Duodenal mucosa (tissue), 2 donors: ENCODE results near the gene CD19.
"Not testable (repeated sequence)": the region's sequence is repeated elsewhere in the genome, so short reads cannot be mapped to it uniquely, and the experiment has no call there.

Experiments used
- H3K27ac ChIP-seq: one replicate; pipeline ENCODE4 v1.7.0; 2013; ENCODE audit warnings: low read depth, low read length
- H3K27me3 ChIP-seq, 2 donors: one replicate each; pipeline ENCODE4 v1.7.0; 2013; ENCODE audit warnings: low read length in 2 of 2, control low read depth in 1 of 2; ENCODE audit not compliant: insufficient read depth in 2 of 2, control insufficient read depth in 1 of 2
- H3K36me3 ChIP-seq, 2 donors: one replicate each; pipeline ENCODE4 v1.7.0; 2013; ENCODE audit warnings: low read length in 2 of 2, control low read depth in 1 of 2; ENCODE audit not compliant: insufficient read depth in 2 of 2, control insufficient read depth in 1 of 2
- H3K4me1 ChIP-seq, 2 donors: one replicate each; pipeline ENCODE4 v1.7.0; 2013; ENCODE audit warnings: low read length in 2 of 2, control low read depth in 1 of 2; ENCODE audit not compliant: insufficient read depth in 2 of 2, control insufficient read depth in 1 of 2
- H3K4me3 ChIP-seq, 2 donors: one replicate each; pipeline ENCODE4 v1.7.0; 2013; ENCODE audit warnings: low read length in 2 of 2, low read depth in 1 of 2
- H3K9ac ChIP-seq, 2 donors: one replicate each; pipeline ENCODE4 v1.7.0; 2013; ENCODE audit warnings: low read length in 2 of 2, low read depth in 1 of 2
- H3K9me3 ChIP-seq, 2 donors: one replicate each; pipeline ENCODE4 v1.7.0; 2013; ENCODE audit warnings: low read length in 2 of 2, control low read depth in 1 of 2; ENCODE audit not compliant: control insufficient read depth in 1 of 2

CD19 gene

DNA sequence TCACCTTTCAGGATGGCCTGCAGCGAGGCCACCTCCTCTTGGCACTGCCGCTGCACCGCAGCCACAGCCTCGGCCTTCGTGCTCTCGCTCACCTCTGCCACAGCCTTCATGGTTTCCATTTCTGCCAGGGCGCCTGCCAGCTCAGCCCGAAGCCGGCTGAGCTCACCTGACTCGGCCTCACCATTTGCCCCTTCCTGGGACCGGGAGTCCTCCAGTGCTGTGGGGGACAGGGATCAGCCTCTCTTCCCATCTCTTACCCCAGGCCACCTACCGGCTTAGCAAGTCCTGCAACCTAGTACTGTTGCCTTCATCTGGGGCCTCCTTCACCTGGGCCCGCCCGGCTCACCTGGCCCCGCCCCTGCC is 7.4 kb upstream of the CD19 start:
- peak overlapping the region; percentile 68 for H3K27ac ChIP-seq

DNA sequence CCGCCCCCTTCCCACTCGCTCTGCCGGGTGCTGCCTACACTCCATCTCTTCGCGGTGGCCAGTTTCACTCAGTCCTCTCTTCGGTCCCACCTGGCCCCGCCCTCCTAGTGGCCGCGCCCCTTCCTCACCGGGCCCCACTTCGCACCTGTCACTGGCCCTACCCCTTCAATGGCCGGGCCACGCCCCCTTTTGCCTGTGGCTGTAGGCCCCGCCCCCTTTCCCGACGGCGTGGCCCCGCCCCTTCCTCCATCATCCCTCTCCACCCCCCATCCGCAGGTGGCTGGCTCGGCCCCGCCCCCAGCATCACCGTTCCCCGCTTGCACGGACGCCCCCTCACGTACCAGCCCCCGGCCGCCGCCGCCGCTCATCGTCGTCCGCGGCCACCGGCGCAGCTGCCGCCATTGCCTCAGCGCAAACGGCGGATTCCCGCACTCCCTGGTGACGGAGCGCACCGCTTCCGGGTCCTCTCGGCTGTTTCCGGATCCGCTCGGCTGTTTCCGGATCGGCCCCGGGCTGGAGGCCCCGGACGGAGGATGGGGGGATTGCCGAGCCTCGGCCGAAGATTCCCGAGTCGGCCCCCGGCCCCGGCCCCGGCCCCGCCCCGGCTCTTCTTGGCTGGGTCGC is 6.9 kb upstream of the CD19 start, which contains the start of gene RABEP2:
Gene RABEP2, minus strand, starts transcription at position 477 of the 624 bp plus-strand sequence. Its CDS starts 75 bp downstream, at position 402.
- H3K27ac ChIP-seq = peak within 1 kb of the TSS; percentile 99
- peak within 1 kb of the TSS; percentile 79 to 89 for H3K9ac ChIP-seq
- H3K4me1 ChIP-seq = peaks cover 15 to 16% of the 10 kb centered on the region in 2 donors
- H3K4me3 ChIP-seq = peak within 1 kb of the TSS; percentile 76 to 87
- H3K9me3 ChIP-seq = no peaks in the 10 kb centered on the region
- peaks cover under 1 to 4% of the 10 kb centered on the region in 2 donors for H3K36me3 ChIP-seq
- H3K27me3 ChIP-seq = no peaks in the 10 kb centered on the region

More for the DNA sequence above, 7.4 kb upstream of the CD19 start:
- Histone ChIP-seq H3K4me1 (peaks cover 15 to 16% of the 10 kb centered on the region in 2 donors), H3K4me3 (peak overlapping the region; percentile 76 to 87), H3K27me3 (no peaks in the 10 kb centered on the region), H3K9me3 (no peaks in the 10 kb centered on the region), H3K9ac (peak overlapping the region; percentile 74 to 79), H3K36me3 (peaks cover 5 to 9% of the 10 kb centered on the region in 2 donors)

DNA sequence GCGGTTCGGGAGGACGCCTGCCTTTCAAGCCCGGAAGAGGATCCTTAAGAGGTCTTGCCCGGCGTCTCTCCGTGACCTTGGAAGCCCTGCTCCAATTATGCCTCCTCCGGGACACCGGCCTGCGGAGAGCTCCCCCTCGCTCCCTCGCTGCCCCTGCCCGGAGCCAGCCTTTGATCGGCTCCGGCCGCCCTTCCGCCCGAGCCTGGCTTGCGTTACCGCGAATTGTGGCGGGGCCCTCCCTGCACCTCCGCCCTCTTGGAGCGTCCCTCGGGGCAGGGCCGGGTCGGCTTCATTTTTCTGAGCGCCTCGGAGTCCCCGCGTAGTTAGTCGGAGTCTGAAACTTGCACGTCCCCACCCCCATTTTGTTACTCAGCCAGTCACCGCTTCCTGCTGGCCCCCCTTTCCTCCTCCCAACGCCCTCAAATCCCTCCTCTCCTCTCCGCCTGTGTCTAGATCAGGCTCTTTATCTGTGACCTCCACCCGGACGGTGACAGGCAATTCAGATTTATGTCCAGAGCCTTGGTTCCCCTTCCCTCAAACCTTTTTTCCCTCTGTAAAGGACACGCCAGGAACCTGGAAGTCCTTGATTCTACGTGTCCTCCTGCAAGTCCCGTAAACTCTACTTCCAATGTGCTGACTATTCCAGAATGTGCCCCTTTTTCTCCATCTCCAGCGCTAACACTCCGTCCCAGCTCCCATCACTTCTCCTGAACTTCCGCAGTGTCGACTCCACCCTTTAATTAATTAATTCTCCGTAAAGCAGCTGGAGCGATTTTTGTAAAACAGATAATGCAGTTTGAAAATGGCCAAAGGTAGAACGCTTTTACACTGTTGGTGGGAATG is 6.2 kb upstream of the CD19 start:
- peak overlapping the region; percentile 99 for H3K27ac ChIP-seq
- no peaks in the 10 kb centered on the region for H3K9me3 ChIP-seq
- H3K4me1 ChIP-seq = peaks cover 15 to 16% of the 10 kb centered on the region in 2 donors
- no peaks in the 10 kb centered on the region for H3K27me3 ChIP-seq
- peaks cover 0 to 3% of the 10 kb centered on the region in 2 donors for H3K36me3 ChIP-seq
- peak overlapping the region; percentile 79 to 89 for H3K9ac ChIP-seq
- peak overlapping the region; percentile 76 to 87 for H3K4me3 ChIP-seq

DNA sequence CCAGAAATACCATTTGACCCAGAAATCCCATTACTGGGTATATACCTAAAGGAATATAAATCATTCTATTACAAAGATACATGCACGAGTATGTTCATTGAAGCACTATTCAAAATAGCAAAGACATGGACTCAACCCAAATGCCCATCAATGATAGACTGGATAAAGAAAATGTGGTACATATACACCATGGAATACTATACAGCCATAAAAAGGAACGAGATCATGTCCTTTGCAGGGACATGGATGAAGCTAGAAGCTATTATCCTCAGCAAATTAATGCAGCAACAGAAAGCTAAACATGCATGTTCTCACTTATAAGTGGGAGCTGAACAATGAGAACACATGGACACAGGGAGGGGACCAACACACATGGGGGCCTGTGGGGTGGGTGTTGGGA is 5.5 kb upstream of the CD19 start:
- not testable (repeated sequence) for H3K27me3 ChIP-seq, H3K27ac ChIP-seq, H3K36me3 ChIP-seq, H3K9me3 ChIP-seq
- peaks cover 15 to 16% of the 10 kb centered on the region in 2 donors for H3K4me1 ChIP-seq
- H3K4me3 ChIP-seq = peak overlapping the region; percentile 76 to 87
- H3K9ac ChIP-seq = peak overlapping the region in 1 of 2 donors; percentile 79

DNA sequence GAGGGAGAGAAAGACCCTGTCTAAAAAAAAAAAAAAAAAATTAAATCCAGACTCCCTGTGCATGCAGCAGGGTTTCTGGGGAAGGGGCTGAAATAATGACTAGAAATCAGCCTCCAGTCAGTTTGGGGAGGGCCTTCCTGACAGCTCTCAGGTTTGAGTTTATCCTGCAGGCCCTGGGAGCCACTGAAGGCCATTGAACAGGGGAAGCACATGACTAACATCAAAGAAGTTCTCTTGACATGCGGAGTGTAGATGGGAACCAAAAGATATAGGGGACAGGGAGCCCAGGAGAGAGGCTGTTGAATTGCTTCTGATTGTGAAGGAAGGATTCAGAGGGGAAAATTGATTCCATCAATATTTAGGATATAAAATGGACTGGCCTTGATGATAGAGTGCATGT is 4.0 kb upstream of the CD19 start:
- no peaks in the 10 kb centered on the region for H3K36me3 ChIP-seq
- H3K4me1 ChIP-seq = peaks cover 12 to 16% of the 10 kb centered on the region in 2 donors
- H3K27me3 ChIP-seq = no peaks in the 10 kb centered on the region
- no peak overlapping the region for H3K27ac ChIP-seq
- no peak overlapping the region for H3K4me3 ChIP-seq
- no peak overlapping the region for H3K9ac ChIP-seq
- no peaks in the 10 kb centered on the region for H3K9me3 ChIP-seq

DNA sequence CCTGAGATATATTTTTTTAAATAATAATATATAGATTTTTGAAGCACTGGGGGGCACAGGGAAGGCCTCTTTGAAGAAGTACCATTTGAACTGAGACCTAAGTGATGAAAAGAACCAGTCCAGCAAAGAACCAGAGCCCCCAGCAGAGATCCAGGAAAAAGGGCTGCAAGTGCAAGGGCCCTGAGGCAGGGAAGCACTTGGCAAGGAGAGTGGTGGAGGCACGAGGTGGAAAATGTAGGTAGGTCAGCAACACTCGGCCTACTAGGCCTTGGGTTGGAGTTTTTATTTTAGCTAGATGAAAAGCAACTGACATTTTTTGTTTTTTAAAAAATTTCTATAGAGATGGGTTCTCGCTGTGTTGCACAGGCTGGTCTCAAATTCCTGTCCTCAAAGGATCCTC is 1.6 kb upstream of the CD19 start:
- no peaks in the 10 kb centered on the region for H3K9me3 ChIP-seq
- no peak overlapping the region for H3K9ac ChIP-seq
- H3K36me3 ChIP-seq = no peaks in the 10 kb centered on the region
- no peak overlapping the region for H3K4me3 ChIP-seq
- no peaks in the 10 kb centered on the region for H3K27me3 ChIP-seq
- H3K27ac ChIP-seq = no peak overlapping the region
- H3K4me1 ChIP-seq = no peaks in the 10 kb centered on the region

DNA sequence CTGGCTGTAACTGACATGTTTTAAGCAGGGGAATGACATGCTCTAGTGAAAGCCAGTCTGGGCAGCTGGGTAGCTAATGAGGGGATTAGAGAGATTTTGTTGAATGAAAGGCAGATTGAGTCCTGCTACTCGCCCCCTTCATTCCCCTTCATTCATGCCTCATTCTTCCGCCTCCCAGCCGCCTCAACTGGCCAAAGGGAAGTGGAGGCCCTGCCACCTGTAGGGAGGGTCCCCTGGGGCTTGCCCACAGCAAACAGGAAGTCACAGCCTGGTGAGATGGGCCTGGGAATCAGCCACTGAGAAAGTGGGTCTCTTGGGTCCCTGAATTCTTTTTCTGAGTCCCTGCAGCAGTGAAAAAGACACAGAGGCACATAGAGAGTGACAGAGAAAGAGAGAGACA is 1.1 kb upstream of the CD19 start:
- Histone ChIP-seq H3K4me1 (no peaks in the 10 kb centered on the region), H3K4me3 (no peak overlapping the region), H3K36me3 (no peaks in the 10 kb centered on the region), H3K9me3 (no peaks in the 10 kb centered on the region), H3K27ac (no peak overlapping the region), H3K27me3 (no peaks in the 10 kb centered on the region), H3K9ac (no peak overlapping the region)

DNA sequence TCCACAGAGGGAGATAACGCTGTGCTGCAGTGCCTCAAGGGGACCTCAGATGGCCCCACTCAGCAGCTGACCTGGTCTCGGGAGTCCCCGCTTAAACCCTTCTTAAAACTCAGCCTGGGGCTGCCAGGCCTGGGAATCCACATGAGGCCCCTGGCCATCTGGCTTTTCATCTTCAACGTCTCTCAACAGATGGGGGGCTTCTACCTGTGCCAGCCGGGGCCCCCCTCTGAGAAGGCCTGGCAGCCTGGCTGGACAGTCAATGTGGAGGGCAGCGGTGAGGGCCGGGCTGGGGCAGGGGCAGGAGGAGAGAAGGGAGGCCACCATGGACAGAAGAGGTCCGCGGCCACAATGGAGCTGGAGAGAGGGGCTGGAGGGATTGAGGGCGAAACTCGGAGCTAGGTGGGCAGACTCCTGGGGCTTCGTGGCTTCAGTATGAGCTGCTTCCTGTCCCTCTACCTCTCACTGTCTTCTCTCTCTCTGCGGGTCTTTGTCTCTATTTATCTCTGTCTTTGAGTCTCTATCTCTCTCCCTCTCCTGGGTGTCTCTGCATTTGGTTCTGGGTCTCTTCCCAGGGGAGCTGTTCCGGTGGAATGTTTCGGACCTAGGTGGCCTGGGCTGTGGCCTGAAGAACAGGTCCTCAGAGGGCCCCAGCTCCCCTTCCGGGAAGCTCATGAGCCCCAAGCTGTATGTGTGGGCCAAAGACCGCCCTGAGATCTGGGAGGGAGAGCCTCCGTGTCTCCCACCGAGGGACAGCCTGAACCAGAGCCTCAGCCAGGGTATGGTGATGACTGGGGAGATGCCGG is 769 bp downstream of the CD19 start:
- H3K27ac ChIP-seq = no peak overlapping the region

DNA sequence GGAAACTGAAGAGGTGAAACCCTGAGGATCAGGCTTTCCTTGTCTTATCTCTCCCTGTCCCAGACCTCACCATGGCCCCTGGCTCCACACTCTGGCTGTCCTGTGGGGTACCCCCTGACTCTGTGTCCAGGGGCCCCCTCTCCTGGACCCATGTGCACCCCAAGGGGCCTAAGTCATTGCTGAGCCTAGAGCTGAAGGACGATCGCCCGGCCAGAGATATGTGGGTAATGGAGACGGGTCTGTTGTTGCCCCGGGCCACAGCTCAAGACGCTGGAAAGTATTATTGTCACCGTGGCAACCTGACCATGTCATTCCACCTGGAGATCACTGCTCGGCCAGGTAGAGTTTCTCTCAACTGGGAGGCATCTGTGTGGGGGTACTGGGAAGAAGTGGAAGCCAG is 1.4 kb downstream of the CD19 start:
- no peaks in the 10 kb centered on the region for H3K9me3 ChIP-seq
- H3K4me1 ChIP-seq = peaks cover 4 to 6% of the 10 kb centered on the region in 2 donors
- no peak overlapping the region for H3K9ac ChIP-seq
- H3K27me3 ChIP-seq = no peaks in the 10 kb centered on the region
- H3K27ac ChIP-seq = no peak overlapping the region
- H3K4me3 ChIP-seq = no peak overlapping the region
- no peaks in the 10 kb centered on the region for H3K36me3 ChIP-seq

More for the DNA sequence above, 769 bp downstream of the CD19 start:
- Histone ChIP-seq H3K27me3 (no peaks in the 10 kb centered on the region), H3K36me3 (no peaks in the 10 kb centered on the region), H3K9me3 (no peaks in the 10 kb centered on the region), H3K4me3 (no peak overlapping the region), H3K4me1 (peaks cover 4 to 6% of the 10 kb centered on the region in 2 donors), H3K9ac (no peak overlapping the region)

DNA sequence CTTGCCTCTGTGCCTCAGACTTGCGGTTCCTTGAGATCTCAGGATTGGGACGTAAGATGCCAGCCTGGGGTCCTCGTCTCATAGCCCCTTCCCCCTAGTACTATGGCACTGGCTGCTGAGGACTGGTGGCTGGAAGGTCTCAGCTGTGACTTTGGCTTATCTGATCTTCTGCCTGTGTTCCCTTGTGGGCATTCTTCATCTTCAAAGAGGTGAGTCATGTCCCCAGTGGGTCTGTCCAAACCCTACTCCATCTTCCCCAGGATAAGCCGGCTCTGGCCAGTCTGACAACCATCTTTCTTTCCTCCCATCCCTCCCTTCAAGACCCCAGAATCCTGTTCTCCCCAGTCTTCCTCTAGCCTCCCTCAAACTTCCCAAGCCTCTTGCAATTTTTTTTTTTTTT is 3.6 kb downstream of the CD19 start:
- Histone ChIP-seq H3K27me3 (no peaks in the 10 kb centered on the region), H3K9ac (no peak overlapping the region), H3K27ac (no peak overlapping the region), H3K9me3 (no peaks in the 10 kb centered on the region), H3K4me3 (peak overlapping the region in 1 of 2 donors; percentile 59), H3K4me1 (peaks cover 4 to 6% of the 10 kb centered on the region in 2 donors), H3K36me3 (no peaks in the 10 kb centered on the region)
